ENCODE results near the gene SYN1. TPM values are rescaled to one million over a fixed set of nuclear protein-coding genes. Genes with fewer than 3 reads are reported as not detected.

SYN1 gene
- total RNA-seq, 1 donor from 2014 or later: 2.7 TPM

GRCh38 chrX:47564438-47565085, 55.1 kb downstream of the SYN1 start:
- TF ChIP-seq POLR2A (IDR thresholded peaks at IDR 0.05): no peak
- no peak for TF ChIP-seq POLR2AphosphoS5 (IDR thresholded peaks at IDR 0.05; ENCODE audit: insufficient read depth in 1 of 2, low read depth in 1 of 2)
- no peak for TF ChIP-seq CTCF (IDR thresholded peaks at IDR 0.05)
- intact Hi-C loops (cut with DNase I): no loop called here
- no peak overlapping the region for H3K4me3 ChIP-seq
- peaks cover 24% of the 10 kb centered on the region for H3K4me1 ChIP-seq
- H3K36me3 ChIP-seq: peaks cover 0 to 7% of the 10 kb centered on the region in 2 donors
- H3K9me3 ChIP-seq: no peaks in the 10 kb centered on the region
- no peak for DNase-seq (ENCODE audit: extremely low spot score in 2 of 2)
- H3K27ac ChIP-seq: no peak overlapping the region
- no peaks in the 10 kb centered on the region for H3K27me3 ChIP-seq

GRCh38 chrX:47563801-47564315, 55.8 kb downstream of the SYN1 start:
- Histone ChIP-seq H3K36me3 (peaks cover 0 to 7% of the 10 kb centered on the region in 2 donors), H3K4me1 (peaks cover 24% of the 10 kb centered on the region), H3K4me3 (no peak overlapping the region), H3K27ac (no peak overlapping the region), H3K27me3 (no peaks in the 10 kb centered on the region), H3K9me3 (no peaks in the 10 kb centered on the region)
- no peak for DNase-seq (ENCODE audit: extremely low spot score in 2 of 2)
- TF ChIP-seq POLR2A (IDR thresholded peaks at IDR 0.05): no peak
- no peak for TF ChIP-seq POLR2AphosphoS5 (IDR thresholded peaks at IDR 0.05; ENCODE audit: insufficient read depth in 1 of 2, low read depth in 1 of 2)
- no peak for TF ChIP-seq CTCF (IDR thresholded peaks at IDR 0.05)
- intact Hi-C loops (cut with DNase I): no loop called here

GRCh38 chrX:47562615-47563243, 56.9 kb downstream of the SYN1 start:
- TF ChIP-seq CTCF (IDR thresholded peaks at IDR 0.05): no peak
- no peak for TF ChIP-seq POLR2A (IDR thresholded peaks at IDR 0.05)
- TF ChIP-seq POLR2AphosphoS5 (IDR thresholded peaks at IDR 0.05; ENCODE audit: insufficient read depth in 1 of 2, low read depth in 1 of 2): no peak
- no peaks in the 10 kb centered on the region for H3K36me3 ChIP-seq
- H3K27me3 ChIP-seq: no peaks in the 10 kb centered on the region
- no peak overlapping the region for H3K27ac ChIP-seq
- H3K4me1 ChIP-seq: peaks cover 24% of the 10 kb centered on the region
- no peak for DNase-seq (ENCODE audit: extremely low spot score in 2 of 2)
- intact Hi-C loops (cut with DNase I): no loop called here
- no peak overlapping the region for H3K4me3 ChIP-seq
- no peaks in the 10 kb centered on the region for H3K9me3 ChIP-seq

- Histone ChIP-seq H3K4me1 (peaks cover 24% of the 10 kb centered on the region), H3K4me3 (peak overlapping the region; percentile 48 to 52), H3K27ac (peak overlapping the region; percentile 94), H3K27me3 (no peaks in the 10 kb centered on the region), H3K9me3 (no peaks in the 10 kb centered on the region), H3K36me3 (no peaks in the 10 kb centered on the region)
- no peak for DNase-seq (ENCODE audit: extremely low spot score in 2 of 2)
- TF ChIP-seq POLR2A (IDR thresholded peaks at IDR 0.05) (no peak), POLR2AphosphoS5 (IDR thresholded peaks at IDR 0.05; ENCODE audit: insufficient read depth in 1 of 2, low read depth in 1 of 2) (no peak), CTCF (IDR thresholded peaks at IDR 0.05) (no peak)
- intact Hi-C loops (cut with DNase I): no loop called here
Observed at GRCh38 chrX:47561659-47562151, 58.0 kb downstream of the SYN1 start.

Data from vagina (tissue), 2 donors.